Measurements from ENCODE around the gene KCNA3.

The KCNA3 gene

DNA sequence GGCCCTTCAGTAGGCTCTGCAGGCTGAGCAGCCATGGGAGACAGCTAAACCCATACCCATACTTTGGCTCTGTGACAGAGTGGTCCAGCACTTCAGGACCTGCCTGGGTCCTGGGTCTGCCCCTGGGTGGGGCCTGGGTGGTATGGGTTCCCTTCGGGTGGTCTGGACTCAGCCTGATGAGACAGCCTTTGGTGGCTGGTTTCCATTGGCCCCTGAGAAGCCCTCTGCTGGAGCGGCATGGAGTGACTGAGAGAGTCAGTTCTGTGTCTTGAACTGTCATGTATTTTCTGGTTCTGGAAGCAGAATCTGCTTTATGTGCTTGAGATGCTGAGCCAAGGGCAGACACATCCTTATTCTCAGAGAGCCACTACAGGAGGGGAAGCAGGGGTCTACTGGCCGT lies 37.3 kb downstream of the KCNA3 start:
- DNase-seq, result no peak

DNA sequence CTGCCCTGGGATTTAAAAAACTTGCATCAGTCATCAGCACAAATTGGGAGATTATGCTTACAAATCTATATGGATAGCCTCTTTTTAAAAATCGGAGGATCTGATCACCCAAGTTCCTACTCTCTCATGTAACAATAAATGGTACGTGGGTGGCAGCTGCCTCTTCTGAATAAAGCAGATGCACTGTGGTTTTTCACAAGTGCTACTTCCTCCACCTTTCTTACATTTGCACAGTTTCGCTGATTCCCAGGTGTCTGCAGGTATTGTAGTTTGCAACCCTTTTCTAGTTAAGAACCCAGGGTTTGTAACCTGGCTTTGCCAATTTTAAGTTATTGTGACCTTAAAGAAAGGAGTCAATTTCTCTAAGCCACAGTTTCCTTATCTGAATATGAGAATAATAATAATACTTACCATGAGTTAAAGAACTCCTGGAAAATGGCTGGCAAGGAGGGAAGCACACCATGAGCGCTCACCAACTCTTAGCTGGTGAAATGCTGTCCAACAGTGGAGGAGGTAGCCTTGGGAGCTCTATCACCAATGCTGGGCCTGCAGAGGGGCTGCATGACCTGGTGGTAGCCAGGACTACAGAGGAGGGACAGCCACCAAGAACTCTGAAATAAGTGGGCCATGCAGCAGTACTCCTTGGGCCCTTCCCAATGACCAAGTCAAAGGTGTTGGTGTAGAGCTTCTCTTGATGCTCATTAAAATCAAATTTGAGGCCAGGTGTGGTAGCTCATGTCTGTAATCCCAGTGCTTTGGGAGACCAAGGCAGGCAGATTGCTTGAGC lies 38.4 kb downstream of the KCNA3 start:
- DNase-seq, result no peak

DNA sequence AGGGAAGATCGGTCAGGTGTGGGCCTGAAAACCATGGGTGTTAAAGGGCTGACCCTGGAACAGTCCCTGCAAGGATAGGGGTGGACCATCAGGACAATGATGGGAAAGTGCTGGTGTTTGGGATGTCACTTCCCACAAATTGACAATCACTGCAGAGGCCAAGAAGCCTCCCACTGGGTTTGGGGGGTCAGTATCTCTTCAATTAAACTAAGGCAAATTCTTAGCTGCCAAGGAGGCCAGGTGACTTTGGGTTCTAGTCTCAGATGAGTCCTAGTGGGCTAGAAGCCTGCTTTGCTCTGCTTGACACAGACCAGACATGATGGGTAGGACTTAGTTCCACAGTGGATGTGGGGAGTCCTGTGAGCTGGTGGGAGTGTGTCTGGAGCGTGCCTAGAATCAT lies 39.3 kb downstream of the KCNA3 start:
- no peak for DNase-seq

DNA sequence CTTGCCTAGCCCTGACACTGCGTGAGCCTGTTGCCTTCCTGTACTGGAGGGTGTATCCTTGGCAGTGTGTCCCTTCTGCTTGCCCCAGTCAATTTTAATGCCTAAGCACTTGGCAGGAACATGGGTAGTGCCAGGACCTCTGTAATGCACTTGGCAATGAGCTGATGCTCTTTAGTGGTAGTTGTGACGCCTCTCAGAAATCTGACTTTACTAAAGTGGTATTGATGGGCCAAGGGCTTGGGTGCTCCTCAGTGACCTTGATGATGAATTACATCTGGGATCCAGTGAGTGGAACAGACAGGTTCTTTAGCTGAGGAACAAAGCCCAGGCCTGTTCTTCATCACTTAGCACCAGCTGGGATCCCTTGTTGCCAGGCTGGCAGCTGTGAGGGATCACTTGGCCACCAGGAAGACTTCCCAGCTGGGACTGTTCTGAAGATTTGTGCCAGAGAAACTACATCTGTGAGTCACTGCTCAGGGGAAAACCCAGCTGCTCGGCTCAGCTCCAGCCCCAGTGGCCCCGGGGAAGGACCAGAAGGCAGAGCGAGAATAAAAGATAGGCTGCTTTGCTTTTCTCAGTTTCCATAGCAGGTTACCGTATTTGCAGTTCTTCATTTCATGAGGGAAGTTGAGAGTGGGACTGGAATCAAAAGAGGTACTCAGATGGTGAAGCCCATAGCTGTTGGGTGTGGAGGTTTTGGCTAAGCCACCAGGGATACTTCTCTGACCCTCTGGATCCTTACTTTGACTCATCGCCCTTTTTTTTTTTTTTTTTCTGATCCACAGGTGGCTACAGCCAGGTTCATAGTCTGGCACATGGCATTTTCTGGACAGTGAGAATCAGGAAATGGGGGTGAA lies 40.1 kb downstream of the KCNA3 start:
- no peak for DNase-seq

DNA sequence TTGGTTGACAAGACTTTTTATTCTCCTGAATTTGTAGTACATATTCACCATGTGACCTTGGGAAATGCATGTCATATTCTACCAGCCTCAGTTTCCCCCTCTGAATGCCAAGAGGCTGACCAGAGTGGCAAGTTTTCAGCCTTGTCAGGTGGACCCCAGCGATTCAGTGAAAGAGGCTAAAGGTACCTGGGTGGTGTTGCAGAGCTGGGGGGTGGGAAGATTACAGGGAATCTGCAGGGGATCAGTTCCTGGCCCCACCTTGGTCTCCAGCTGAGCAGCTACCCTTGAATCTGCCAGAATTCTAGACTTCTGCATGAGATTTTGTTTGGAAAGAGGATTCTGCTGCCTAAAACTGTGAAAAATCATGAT lies 40.7 kb downstream of the KCNA3 start:
- no peak for DNase-seq

DNA sequence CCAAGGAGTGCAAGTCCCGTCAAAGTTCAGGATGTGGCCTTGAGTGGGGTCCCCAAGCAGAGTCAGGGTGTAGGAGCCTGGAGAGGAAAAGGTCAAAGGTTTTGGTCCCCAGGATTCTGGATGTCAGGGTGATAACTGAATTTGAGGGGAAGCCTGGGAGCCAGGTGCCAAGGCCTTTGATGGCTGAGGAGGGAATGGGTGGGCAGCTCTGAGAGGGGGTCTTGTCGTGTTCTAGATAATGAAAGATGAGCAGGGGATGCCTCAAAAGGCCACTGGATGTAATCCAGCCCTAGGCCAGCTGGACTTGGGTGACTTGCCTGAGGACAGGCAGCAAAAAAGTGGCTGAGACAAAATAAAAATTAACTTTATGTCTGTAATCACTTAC lies 41.1 kb downstream of the KCNA3 start:
- DNase-seq, result no peak

DNA sequence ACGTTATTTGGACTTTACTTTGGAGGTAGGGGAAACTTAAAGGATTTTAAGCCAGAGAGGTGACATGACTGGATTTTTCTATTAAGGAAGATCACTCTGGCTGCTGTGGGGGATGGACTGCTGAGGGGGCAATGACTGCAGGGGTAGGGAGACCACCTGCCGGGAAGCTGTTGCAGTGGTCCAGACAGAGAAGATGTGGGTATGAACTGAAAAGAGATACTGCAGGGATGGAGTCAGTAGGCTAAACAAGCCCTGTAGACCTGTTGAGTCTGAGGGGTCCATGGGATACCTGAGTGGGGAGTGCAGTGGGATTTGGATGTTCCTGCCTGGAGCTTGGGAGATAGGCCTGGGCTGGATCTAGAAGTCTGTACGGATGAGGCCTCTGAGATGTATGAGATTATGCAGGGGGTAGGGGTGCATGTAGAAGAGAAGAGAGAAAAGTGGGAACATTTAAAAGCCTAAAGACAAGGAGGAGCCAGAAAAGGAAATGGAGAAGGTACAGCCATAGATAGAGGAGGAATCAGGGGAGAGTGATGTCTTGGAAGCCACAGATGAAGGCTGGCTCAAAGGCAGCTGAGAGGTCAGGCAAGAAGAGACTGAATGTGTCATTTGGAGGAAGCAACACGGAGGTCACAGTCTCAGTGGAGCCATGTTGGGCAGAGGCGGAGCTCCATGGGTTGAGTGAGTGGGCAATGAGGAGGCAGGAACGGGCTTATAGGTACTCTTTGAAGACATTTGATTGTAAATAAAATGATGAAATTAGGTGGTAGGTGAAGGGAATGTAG lies 42.7 kb downstream of the KCNA3 start:
- no peak for DNase-seq

DNA sequence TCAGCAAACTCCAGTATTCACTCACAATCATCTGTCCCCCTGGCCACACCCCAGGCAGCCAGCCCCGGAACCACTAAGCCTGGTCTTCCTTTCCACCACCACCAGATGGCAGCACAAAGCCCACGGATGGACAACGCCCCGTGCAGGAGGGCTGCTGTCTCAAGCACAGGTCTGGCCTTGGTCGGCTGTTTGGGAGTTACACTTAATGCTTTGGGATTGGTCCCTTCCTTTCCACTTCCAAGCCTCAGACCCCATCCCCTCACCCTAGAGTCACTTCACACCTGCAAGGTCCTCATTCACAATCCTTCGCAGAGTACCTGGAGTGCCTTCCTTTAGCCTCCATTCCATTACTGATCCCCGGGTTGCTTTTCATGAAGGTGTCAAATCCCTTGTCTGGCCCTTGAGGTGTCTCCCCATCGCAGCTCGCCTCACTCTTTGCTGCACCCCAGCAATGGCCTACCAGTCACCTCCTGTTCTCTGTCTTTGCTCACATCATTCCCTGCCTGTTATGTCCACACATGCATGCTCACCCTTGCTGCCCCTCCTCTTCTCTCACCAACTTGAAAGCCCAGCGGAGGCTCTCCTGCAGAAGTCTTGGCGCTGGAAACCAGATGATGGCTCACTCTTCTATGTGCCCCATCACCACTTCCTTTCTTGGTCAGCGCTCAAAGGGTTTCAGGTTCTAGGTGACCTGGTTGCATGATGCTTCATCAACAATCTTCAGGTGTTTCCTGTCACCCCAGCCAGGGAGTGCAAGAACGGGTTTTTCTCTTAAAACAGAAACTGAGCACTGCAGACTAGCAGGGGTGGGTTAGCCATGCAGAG lies 43.7 kb downstream of the KCNA3 start:
- DNase-seq, result peak; percentile 42

DNA sequence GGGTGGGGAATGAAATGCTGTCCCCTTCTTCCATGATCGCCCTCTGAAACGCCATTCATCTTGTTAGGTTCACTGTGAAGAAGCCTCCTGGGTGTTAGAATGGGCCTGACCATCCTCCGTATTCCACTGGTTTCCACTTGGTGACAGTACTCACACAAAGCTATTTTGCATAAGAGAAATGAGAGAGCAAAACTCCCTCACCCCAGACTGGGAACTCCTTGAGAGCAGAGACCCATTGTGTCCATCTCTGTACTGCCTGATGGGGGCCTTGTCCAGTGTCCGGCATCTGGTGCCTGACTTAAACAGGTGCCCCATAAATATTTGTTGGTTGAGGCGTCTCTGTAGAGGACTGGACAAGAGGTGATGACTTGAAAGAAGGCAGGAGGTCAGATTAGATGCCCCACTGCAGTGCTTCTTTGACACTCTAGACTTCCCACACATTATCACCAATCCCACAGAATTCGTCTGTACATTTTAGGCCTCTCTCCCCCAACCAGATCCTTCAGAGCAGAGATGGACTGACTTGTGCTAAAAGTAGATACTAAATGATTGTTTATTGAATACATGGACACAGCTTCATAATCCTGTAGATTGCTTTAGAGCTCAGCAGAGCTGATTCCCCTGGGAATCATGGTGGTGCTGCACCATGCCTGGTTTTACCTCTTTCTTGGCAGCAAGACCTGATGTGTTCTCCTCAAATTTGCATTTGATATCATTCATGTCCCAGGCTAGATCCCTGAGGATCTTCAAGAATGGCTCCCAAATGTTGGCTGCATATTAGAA lies 46.2 kb downstream of the KCNA3 start:
- DNase-seq, result no peak

DNA sequence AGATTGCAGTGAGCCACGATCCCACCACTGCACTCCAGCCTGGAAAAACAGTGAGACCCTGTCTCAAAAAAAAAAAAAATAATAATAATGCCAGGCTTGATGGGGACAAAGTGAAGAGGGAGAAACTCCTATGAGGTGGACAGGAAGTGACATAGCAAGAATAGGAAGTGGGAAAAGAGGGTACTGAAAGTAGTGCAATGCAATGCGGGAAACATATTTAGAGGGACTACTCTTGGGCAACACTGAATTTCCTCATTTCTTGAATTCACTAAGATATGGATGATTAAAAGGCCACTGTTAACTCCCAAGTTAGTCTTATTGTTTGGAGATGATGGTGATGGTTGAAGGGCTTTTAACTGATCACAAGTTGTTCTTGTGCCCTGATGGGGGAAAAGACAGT lies 47.0 kb downstream of the KCNA3 start:
- no peak for DNase-seq

DNA sequence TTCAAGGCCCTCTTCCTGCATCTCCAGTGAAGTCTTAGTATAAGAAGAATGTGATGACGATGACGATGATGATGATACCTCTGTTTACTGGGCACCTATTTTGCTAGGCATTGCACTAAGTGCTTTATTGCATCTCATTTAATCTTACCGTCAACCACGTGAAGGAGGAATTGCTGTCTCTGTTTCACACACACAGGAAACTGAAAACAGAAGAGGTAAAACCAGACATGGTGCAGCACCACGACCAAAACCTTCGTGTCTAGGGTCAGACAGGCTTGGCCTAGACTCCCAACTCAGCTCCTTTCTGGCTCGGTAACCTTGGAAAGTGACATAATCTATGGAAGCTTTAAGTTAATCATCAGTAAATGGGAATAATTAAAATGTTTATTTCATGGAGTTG lies 47.9 kb downstream of the KCNA3 start:
- no peak for DNase-seq

Measured in NCI-H1436 (cell line).